ENCODE measurements around the gene ITM2B. TPM values are rescaled to one million over a fixed set of nuclear protein-coding genes. Genes with fewer than 3 reads are reported as not detected.

Gene ITM2B
- total and polyA plus RNA-seq, 12 donors, result 229 to 1,235 (median 697) TPM

DNA sequence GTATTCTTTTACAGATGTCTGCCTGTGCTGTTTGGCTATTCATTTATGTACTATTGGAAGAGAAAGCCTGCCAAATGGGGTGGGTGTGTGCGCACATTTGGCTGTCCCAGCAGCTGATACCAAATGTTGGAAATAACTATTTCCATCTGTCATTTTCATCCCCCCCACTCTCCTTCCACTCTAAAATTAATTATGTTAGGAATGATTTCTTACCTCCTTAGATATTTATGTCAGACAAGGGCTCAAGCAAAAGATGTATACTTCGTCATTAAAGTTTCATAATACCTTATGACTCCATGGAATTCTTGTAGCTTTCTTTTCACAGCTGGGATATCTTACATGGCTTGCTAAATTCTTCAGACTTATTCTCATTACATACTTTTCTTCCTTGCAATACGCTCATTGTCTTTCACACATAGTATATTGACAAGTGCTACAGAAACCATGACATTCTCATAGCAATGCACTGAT is 18.6 kb downstream of the ITM2B start:
- WGBS, 4 donors, result 66 to 80% (median 68%) methylated on average over 3 of the region's 3 CpGs
- peaks cover 37 to 74% of the 10 kb centered on the region in 2 donors for H3K4me1 ChIP-seq (replicated peaks in 1 of 2)
- H3K27me3 ChIP-seq, result no peaks in the 10 kb centered on the region

DNA sequence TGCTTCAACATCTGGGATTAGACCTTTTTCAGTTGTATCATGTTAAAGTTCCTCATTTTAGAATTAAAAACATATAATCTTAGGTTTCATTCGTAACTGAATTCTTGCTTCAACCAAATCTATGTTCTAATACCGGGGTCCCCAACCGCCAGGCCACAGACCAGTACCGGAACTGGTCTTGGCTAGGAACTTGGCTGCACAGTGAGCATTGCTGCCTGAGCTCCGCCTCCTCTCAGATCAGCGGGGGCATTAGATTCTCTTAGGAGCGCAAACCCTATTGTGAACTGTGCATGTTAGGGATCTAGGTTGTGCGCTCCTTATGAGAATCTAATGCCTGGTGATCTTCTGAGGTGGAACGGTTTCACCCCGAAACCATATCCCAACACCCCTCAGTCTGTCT is 19.2 kb downstream of the ITM2B start:
- Histone ChIP-seq H3K36me3 (replicated peaks in 1 of 2) (peaks cover 0 to 31% of the 10 kb centered on the region in 2 donors), H3K27me3 (no peaks in the 10 kb centered on the region), H3K4me3 (no peak overlapping the region), H3K4me1 (replicated peaks in 1 of 2) (peaks cover 37 to 69% of the 10 kb centered on the region in 2 donors), H3K27ac (peak overlapping the region in 2 of 5 donors; percentile 14 to 41), H3K9me3 (replicated peaks in 1 of 3) (no peaks in the 10 kb centered on the region)
- no peak for DNase-seq
- intact Hi-C loops (cut with DNase I), result no loop called here
- 93 to 97% (median 96%) methylated on average over 8 to 10 of the region's 10 CpGs for WGBS, 4 donors
- no peak for TF ChIP-seq POLR2A (IDR thresholded peaks at IDR 0.05)
- TF ChIP-seq, protein P1, sequence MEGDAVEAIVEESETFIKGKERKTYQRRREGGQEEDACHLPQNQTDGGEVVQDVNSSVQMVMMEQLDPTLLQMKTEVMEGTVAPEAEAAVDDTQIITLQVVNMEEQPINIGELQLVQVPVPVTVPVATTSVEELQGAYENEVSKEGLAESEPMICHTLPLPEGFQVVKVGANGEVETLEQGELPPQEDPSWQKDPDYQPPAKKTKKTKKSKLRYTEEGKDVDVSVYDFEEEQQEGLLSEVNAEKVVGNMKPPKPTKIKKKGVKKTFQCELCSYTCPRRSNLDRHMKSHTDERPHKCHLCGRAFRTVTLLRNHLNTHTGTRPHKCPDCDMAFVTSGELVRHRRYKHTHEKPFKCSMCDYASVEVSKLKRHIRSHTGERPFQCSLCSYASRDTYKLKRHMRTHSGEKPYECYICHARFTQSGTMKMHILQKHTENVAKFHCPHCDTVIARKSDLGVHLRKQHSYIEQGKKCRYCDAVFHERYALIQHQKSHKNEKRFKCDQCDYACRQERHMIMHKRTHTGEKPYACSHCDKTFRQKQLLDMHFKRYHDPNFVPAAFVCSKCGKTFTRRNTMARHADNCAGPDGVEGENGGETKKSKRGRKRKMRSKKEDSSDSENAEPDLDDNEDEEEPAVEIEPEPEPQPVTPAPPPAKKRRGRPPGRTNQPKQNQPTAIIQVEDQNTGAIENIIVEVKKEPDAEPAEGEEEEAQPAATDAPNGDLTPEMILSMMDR (IDR thresholded peaks at IDR 0.05), result no peak

More for the DNA sequence above, 18.6 kb downstream of the ITM2B start:
- intact Hi-C loops (cut with DNase I), result no loop called here
- H3K36me3 ChIP-seq (replicated peaks in 1 of 2), result peaks cover 0 to 25% of the 10 kb centered on the region in 2 donors
- no peaks in the 10 kb centered on the region for H3K9me3 ChIP-seq (replicated peaks in 1 of 3)
- H3K27ac ChIP-seq, result peak overlapping the region in 1 of 5 donors; percentile 18
- H3K4me3 ChIP-seq, result no peak overlapping the region
- DNase-seq, result no peak
- TF ChIP-seq, protein P1 (IDR thresholded peaks at IDR 0.05), result no peak
- TF ChIP-seq POLR2A (IDR thresholded peaks at IDR 0.05), result no peak

DNA sequence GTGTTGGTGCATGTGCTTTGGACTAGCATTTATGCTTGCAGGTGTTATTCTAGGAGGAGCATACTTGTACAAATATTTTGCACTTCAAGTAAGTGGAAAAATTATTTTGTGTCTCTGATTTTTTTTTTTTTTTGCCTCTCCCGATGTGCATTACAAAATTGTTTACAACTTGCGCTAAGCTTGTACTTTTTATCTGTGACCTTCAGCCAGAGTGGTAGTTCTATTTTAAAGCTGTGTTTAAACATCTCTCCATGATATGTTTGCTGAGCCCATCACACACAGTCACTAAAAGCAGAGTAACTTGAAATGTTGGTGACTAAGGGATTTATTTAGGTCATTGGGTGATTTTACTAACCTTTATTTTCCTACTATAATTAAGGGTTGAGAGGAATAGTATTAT is 20.8 kb downstream of the ITM2B start:
- WGBS, 4 donors, result 41 to 52% (median 46%) methylated on average over 2 of the region's 2 CpGs
- peak overlapping the region in 4 of 5 donors; percentile 29 to 69 (median 58) for H3K27ac ChIP-seq
- no peaks in the 10 kb centered on the region for H3K27me3 ChIP-seq
- no peak for DNase-seq
- H3K4me3 ChIP-seq, result no peak overlapping the region
- peaks cover 0 to 47% of the 10 kb centered on the region in 2 donors for H3K36me3 ChIP-seq (replicated peaks in 1 of 2)
- H3K4me1 ChIP-seq (replicated peaks in 1 of 2), result peaks cover 29 to 54% of the 10 kb centered on the region in 2 donors
- no peaks in the 10 kb centered on the region for H3K9me3 ChIP-seq (replicated peaks in 1 of 3)
- intact Hi-C loops (cut with DNase I), result no loop called here
- no peak for TF ChIP-seq POLR2A (IDR thresholded peaks at IDR 0.05)

DNA sequence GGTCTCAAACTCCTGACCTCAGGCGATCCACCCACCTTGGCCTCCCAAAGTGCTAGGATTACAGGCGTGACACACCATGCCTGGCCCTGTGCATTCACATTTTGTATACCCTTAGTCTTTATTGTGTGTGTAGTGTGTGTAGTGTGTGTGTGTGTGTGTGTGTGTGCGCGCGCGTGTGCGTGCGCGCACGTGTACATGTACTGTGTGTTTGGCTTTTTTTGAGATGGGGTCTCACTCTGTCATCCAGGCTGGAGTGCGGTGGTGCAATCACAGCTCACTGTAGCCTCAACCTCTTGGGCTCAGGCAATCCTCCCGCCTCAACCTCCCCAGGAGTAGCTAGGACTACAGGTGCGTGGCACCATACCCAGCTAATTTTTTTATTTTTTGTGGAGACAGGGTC is 22.1 kb downstream of the ITM2B start:
- 87 to 98% (median 96%) methylated on average over 13 of the region's 13 CpGs for WGBS, 4 donors
- Histone ChIP-seq H3K36me3 (replicated peaks in 1 of 2) (peaks cover 0 to 60% of the 10 kb centered on the region in 2 donors), H3K4me1 (replicated peaks in 1 of 2) (peaks cover 29 to 49% of the 10 kb centered on the region in 2 donors), H3K4me3 (no peak overlapping the region), H3K9me3 (replicated peaks in 1 of 3) (no peaks in the 10 kb centered on the region), H3K27me3 (no peaks in the 10 kb centered on the region), H3K27ac (peak overlapping the region in 2 of 5 donors; percentile 24 to 69)
- no peak for TF ChIP-seq POLR2A (IDR thresholded peaks at IDR 0.05)
- TF ChIP-seq, protein P1 (IDR thresholded peaks at IDR 0.05), result no peak
- DNase-seq, result no peak
- intact Hi-C loops (cut with DNase I), result no loop called here

DNA sequence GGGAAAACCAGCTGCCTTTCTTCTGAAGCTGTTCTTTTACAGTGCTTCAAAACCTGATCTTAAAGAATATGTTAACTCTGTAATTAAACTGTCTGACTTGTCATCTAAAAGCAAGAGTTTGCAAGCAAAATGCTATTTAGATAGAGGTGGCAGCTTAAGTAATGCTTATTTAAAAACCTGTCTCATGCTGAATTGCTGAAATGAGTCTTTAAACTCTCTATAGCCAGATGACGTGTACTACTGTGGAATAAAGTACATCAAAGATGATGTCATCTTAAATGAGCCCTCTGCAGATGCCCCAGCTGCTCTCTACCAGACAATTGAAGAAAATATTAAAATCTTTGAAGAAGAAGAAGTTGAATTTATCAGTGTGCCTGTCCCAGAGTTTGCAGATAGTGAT is 22.9 kb downstream of the ITM2B start:
- WGBS, 4 donors, result 51 to 68% (median 63%) methylated on average over 1 of the region's 1 CpG
- Histone ChIP-seq H3K27ac (no peak overlapping the region), H3K27me3 (no peaks in the 10 kb centered on the region), H3K9me3 (replicated peaks in 1 of 3) (no peaks in the 10 kb centered on the region), H3K36me3 (replicated peaks in 1 of 2) (peaks cover 0 to 68% of the 10 kb centered on the region in 2 donors), H3K4me1 (replicated peaks in 1 of 2) (peaks cover 24 to 49% of the 10 kb centered on the region in 2 donors), H3K4me3 (no peak overlapping the region)
- no peak for DNase-seq
- no peak for TF ChIP-seq POLR2A (IDR thresholded peaks at IDR 0.05)
- TF ChIP-seq, protein P1 (IDR thresholded peaks at IDR 0.05), result no peak
- intact Hi-C loops (cut with DNase I), result no loop called here

Data from adrenal gland (tissue), 12 donors.